SU-DHL-6 (cell line): ENCODE measurements around the gene VANGL1.
"Not testable (repeated sequence)": the region's sequence is repeated elsewhere in the genome, so short reads cannot be mapped to it uniquely, and the experiment has no call there.

ENCODE experiments used
- CTCF ChIP-seq: fragments of 200-600 bp; sonication (generic); IDR thresholded peaks from one replicate; pipeline ENCODE4 v1.5.1; 2017; ENCODE audit warnings: antibody characterized with exemption, mild to moderate bottlenecking, low read length, moderate library complexity; ENCODE audit not compliant: insufficient read depth, poor library complexity, severe bottlenecking
- EZH2phosphoT487 ChIP-seq: fragments of 200-600 bp; sonication (generic), shearing (Covaris generic); conservative IDR thresholded peaks from 2 replicates; pipeline ENCODE4 v1.6.1; 2018; ENCODE audit warnings: mild to moderate bottlenecking, antibody characterized with exemption, low read length, moderate library complexity, mixed read lengths

DNA sequence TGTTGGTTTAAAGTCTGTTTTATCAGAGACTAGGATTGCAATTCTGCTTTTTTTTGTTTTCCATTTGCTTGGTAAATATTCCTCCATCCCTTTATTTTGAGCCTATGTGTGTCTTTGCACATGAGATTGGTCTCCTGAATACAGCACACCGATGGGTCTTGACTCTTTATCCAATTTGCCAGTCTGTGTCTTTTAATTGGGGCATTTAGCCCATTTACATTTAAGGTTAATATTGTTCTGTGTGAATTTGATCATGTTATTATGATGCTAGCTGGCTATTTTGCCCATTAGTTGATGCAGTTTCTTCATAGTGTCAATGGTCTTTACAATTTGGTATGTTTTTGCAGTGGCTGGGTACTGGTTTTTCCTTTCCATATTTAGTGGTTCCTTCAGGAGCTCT lies 4.5 kb upstream of the VANGL1 start:
- not testable (repeated sequence) for TF ChIP-seq CTCF, EZH2phosphoT487
